SK-N-SH (cell line): ENCODE results near the gene AIFM3. TPM values are rescaled to one million over a fixed set of nuclear protein-coding genes. Genes with fewer than 3 reads are reported as not detected.

Experiments
- CTCF ChIA-PET: fragments of 300-600, 350-600 bp; formaldehyde crosslinking; extraction: SDS; loops from one replicate; lab custom pipeline; 2021; lab: Yijun Ruan, JAX
- POLR2A ChIA-PET: fragments of 350-600 bp; sonication (Branson Sonifier 250); formaldehyde crosslinking; extraction: SDS; loops from one replicate; lab custom pipeline; 2020; ENCODE audit warnings: antibody characterized with exemption, inconsistent platforms; lab: Yijun Ruan, JAX
- DNase-seq: peaks from one replicate; pipeline ENCODE4 v3.0.0; 2012
- H2AFZ ChIP-seq: fragments of 200-600 bp; sonication (generic); 2 replicates; pipeline ENCODE4 v1.8.1; 2016; ENCODE audit warnings: antibody characterized with exemption, mild to moderate bottlenecking, low read depth
- H3F3A ChIP-seq: fragments of 200-600 bp; sonication (generic); replicated peaks from 2 replicates; pipeline ENCODE3; 2016; ENCODE audit warnings: antibody characterized with exemption, mild to moderate bottlenecking; ENCODE audit not compliant: insufficient read depth
- H3K27ac ChIP-seq, 2 experiments: fragments of 200-500 bp in 1 of 2; fragments of 200-600 bp in 1 of 2; sonication (Bioruptor generic) in 1 of 2; sonication (generic), shearing (Covaris generic) in 1 of 2; 2 replicates each; pipeline versions ENCODE4 v1.5.1 to v1.6.1; 2014 to 2016; ENCODE audit warnings: low read depth in 2 of 2, inconsistent platforms in 1 of 2, low read length in 1 of 2, mild to moderate bottlenecking in 1 of 2, mixed read lengths in 1 of 2
- H3K27me3 ChIP-seq: fragments of 200-600 bp; sonication (generic), shearing (Covaris generic); 2 replicates; pipeline ENCODE4 v1.6.1; 2016; ENCODE audit warnings: mixed run types; ENCODE audit not compliant: insufficient read depth
- H3K36me3 ChIP-seq, 2 experiments: fragments of 200-500 bp in 1 of 2; fragments of 200-600 bp in 1 of 2; sonication (Bioruptor generic) in 1 of 2; sonication (generic) in 1 of 2; replicated peaks in 1 of 2; 2 replicates each; pipeline versions ENCODE3 to v1.5.1; 2014 to 2016; ENCODE audit warnings: low read length in 1 of 2, mild to moderate bottlenecking in 1 of 2; ENCODE audit not compliant: insufficient read depth in 2 of 2, control insufficient read depth in 1 of 2
- H3K4me1 ChIP-seq, 2 experiments: fragments of 200-500 bp in 1 of 2; fragments of 200-600 bp in 1 of 2; sonication (Bioruptor generic) in 1 of 2; sonication (generic), shearing (Covaris generic) in 1 of 2; 2 replicates each; pipeline versions ENCODE4 v1.5.1 to v1.6.1; 2014 to 2016; ENCODE audit warnings: low read depth in 1 of 2, low read length in 1 of 2, mixed run types in 1 of 2; ENCODE audit not compliant: insufficient read depth in 2 of 2, control insufficient read depth in 1 of 2
- H3K4me2 ChIP-seq: fragments of 200-600 bp; sonication (generic), shearing (Covaris generic); 2 replicates; pipeline ENCODE4 v1.6.1; 2017; ENCODE audit warnings: mixed run types
- H3K4me3 ChIP-seq, 2 experiments: fragments of 200-500 bp in 1 of 2; fragments of 200-600 bp in 1 of 2; sonication (Bioruptor generic) in 1 of 2; sonication (generic), shearing (Covaris generic) in 1 of 2; 2 replicates each; pipeline versions ENCODE4 v1.5.1 to v1.8.1; 2014 to 2016; ENCODE audit warnings: low read depth in 2 of 2, inconsistent platforms in 1 of 2, low read length in 1 of 2, mild to moderate bottlenecking in 1 of 2, mixed read lengths in 1 of 2, moderate library complexity in 1 of 2
- H3K79me2 ChIP-seq: fragments of 200-600 bp; sonication (generic); 2 replicates; pipeline ENCODE4 v1.8.1; 2017; ENCODE audit warnings: mild to moderate bottlenecking; ENCODE audit not compliant: insufficient read depth
- H3K9ac ChIP-seq: fragments of 200-600 bp; sonication (generic); 2 replicates; pipeline ENCODE4 v1.6.1; 2017; ENCODE audit warnings: mixed run types
- H3K9me2 ChIP-seq: fragments of 200-600 bp; sonication (generic); 2 replicates; pipeline ENCODE4 v1.6.1; 2017; ENCODE audit warnings: mixed run types
- H3K9me3 ChIP-seq: fragments of 200-600 bp; sonication (generic); 2 replicates; pipeline ENCODE4 v1.6.1; 2017; ENCODE audit warnings: mixed run types, mild to moderate bottlenecking, moderate library complexity
- H4K20me1 ChIP-seq: fragments of 200-600 bp; sonication (generic); 2 replicates; pipeline ENCODE4 v1.6.1; 2017; ENCODE audit warnings: mild to moderate bottlenecking, mixed run types; ENCODE audit not compliant: insufficient read depth
- CHD2 ChIP-seq: fragments of 150-350 bp; IDR thresholded peaks from 2 replicates; pipeline ENCODE4 v1.6.1; 2018; ENCODE audit warnings: low read length; ENCODE audit not compliant: partially characterized antibody
- FOSL2 ChIP-seq: IDR thresholded peaks from 2 replicates; pipeline ENCODE4 v1.4.0; 2012; ENCODE audit warnings: low read depth, mild to moderate bottlenecking, moderate library complexity, borderline replicate concordance
- GATA2 ChIP-seq: sonication (generic); formaldehyde crosslinking; IDR thresholded peaks from 2 replicates; pipeline ENCODE4 v1.5.0; 2020; ENCODE audit warnings: mild to moderate bottlenecking, missing genetic modification reagents
- IRF3 ChIP-seq: fragments of 150-350 bp; IDR thresholded peaks from 2 replicates; pipeline ENCODE4 v1.6.1; 2016; ENCODE audit warnings: mild to moderate bottlenecking, low read depth, low read length
- MEF2A ChIP-seq: IDR thresholded peaks from 2 replicates; pipeline ENCODE4 v1.4.0; 2012; ENCODE audit warnings: low read depth, borderline replicate concordance
- NFIC ChIP-seq: IDR thresholded peaks from 2 replicates; pipeline ENCODE4 v1.4.0; 2012; ENCODE audit warnings: borderline replicate concordance
- NRF1 ChIP-seq: IDR thresholded peaks from 2 replicates; pipeline ENCODE4 v1.6.1; 2012; ENCODE audit warnings: low read depth, mild to moderate bottlenecking, low read length
- RAD21 ChIP-seq: IDR thresholded peaks from 2 replicates; pipeline ENCODE4 v1.6.1; 2012; ENCODE audit warnings: mild to moderate bottlenecking, low read length
- RCOR1 ChIP-seq: fragments of 150-350 bp; IDR thresholded peaks from 2 replicates; pipeline ENCODE4 v1.6.1; 2017; ENCODE audit warnings: antibody characterized with exemption, low read length
- RFX5 ChIP-seq: IDR thresholded peaks from 2 replicates; pipeline ENCODE4 v1.6.1; 2012; ENCODE audit warnings: mild to moderate bottlenecking, improper control_type of control experiment, low read length
- RXRA ChIP-seq: IDR thresholded peaks from 2 replicates; pipeline ENCODE4 v1.4.0; 2012; ENCODE audit warnings: low read depth, mild to moderate bottlenecking, borderline replicate concordance
- SMC3 ChIP-seq: IDR thresholded peaks from 2 replicates; pipeline ENCODE4 v1.6.1; 2012; ENCODE audit warnings: low read depth, low read length, improper control_type of control experiment
- TCF12 ChIP-seq: IDR thresholded peaks from 2 replicates; pipeline ENCODE4 v1.4.0; 2012
- TEAD4 ChIP-seq: IDR thresholded peaks from 2 replicates; pipeline ENCODE4 v1.4.0; 2012; ENCODE audit warnings: mild to moderate bottlenecking, borderline replicate concordance; ENCODE audit not compliant: insufficient read depth
- YY1 ChIP-seq: IDR thresholded peaks from 2 replicates; pipeline ENCODE4 v1.4.0; 2012; ENCODE audit warnings: low read depth, mild to moderate bottlenecking
- WGBS: methylation state at CpG from one replicate; pipeline ENCODE4 v1.1.6; 2017; ENCODE audit warnings: low lambda C conversion rate; 5-methylcytosine and 5-hydroxymethylcytosine counted together
- polyA plus RNA-seq, 3 experiments: library from polyadenylated mRNA; depleted of rRNA; stranded (reverse); fragments of >200 nt; gene quantifications; 2 replicates each; pipeline ENCODE4 v1.2.3, GENCODE V29; 2012
- TF ChIP-seq, protein P1 (sequence below): fragments of 150-350 bp; IDR thresholded peaks from 2 replicates; pipeline ENCODE4 v1.6.1; 2017; ENCODE audit warnings: antibody characterized with exemption, low read length, low read depth, borderline replicate concordance
- TF ChIP-seq, protein P2 (sequence below): IDR thresholded peaks from 2 replicates; pipeline ENCODE4 v1.6.1; 2012; ENCODE audit warnings: mild to moderate bottlenecking, low read depth, low read length, moderate library complexity

Gene AIFM3
- polyA plus RNA-seq, 1 of the 3 experiments (the other 2 are of a cell fraction) = 1.7 TPM

GRCh38 chr22:21010426-21011113 lies 43.5 kb downstream of the AIFM3 start:
- peaks cover 0 to 4% of the 10 kb centered on the region in 2 experiments for H3K36me3 ChIP-seq
- H3K9me3 ChIP-seq = no peaks in the 10 kb centered on the region
- ChIA-PET CTCF (interaction anchor here (1.0 to 2.4 kb wide), 2 partner anchors 29 to 125 kb away, joined by 3 to 4 read pairs; partner anchors contain the start of gene LZTR1), POLR2A (interaction anchor here (1.2 kb wide), 1 partner anchor 28 kb away, joined by 3 read pairs; the partner anchor contains the start of gene LZTR1)
- H3K4me2 ChIP-seq = no peak overlapping the region
- 93% methylated on average over 3 of the region's 3 CpGs for WGBS
- H3F3A ChIP-seq = peaks cover 5% of the 10 kb centered on the region
- no peak overlapping the region for H3K4me3 ChIP-seq
- H3K27me3 ChIP-seq = no peaks in the 10 kb centered on the region
- H3K9me2 ChIP-seq = no peaks in the 10 kb centered on the region
- no peak overlapping the region for H2AFZ ChIP-seq
- H4K20me1 ChIP-seq = no peaks in the 10 kb centered on the region
- no peak for DNase-seq
- H3K9ac ChIP-seq = no peak overlapping the region
- H3K4me1 ChIP-seq = peaks cover 11 to 29% of the 10 kb centered on the region in 2 experiments; a peak in 3 of 4 replicates
- TF ChIP-seq NFIC (no peak), TCF12 (no peak), RCOR1 (no peak), TEAD4 (no peak), YY1 (no peak), GATA2 (CRISPR knock-in tag) (no peak), IRF3 (no peak), RFX5 (no peak), NRF1 (no peak), FOSL2 (no peak)
- TF ChIP-seq, protein P1, sequence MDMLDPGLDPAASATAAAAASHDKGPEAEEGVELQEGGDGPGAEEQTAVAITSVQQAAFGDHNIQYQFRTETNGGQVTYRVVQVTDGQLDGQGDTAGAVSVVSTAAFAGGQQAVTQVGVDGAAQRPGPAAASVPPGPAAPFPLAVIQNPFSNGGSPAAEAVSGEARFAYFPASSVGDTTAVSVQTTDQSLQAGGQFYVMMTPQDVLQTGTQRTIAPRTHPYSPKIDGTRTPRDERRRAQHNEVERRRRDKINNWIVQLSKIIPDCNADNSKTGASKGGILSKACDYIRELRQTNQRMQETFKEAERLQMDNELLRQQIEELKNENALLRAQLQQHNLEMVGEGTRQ = no peak
- peaks cover 7% of the 10 kb centered on the region; the same call in 1 of the 2 replicates for H3K79me2 ChIP-seq
- H3K27ac ChIP-seq = no peak overlapping the region

DNA sequence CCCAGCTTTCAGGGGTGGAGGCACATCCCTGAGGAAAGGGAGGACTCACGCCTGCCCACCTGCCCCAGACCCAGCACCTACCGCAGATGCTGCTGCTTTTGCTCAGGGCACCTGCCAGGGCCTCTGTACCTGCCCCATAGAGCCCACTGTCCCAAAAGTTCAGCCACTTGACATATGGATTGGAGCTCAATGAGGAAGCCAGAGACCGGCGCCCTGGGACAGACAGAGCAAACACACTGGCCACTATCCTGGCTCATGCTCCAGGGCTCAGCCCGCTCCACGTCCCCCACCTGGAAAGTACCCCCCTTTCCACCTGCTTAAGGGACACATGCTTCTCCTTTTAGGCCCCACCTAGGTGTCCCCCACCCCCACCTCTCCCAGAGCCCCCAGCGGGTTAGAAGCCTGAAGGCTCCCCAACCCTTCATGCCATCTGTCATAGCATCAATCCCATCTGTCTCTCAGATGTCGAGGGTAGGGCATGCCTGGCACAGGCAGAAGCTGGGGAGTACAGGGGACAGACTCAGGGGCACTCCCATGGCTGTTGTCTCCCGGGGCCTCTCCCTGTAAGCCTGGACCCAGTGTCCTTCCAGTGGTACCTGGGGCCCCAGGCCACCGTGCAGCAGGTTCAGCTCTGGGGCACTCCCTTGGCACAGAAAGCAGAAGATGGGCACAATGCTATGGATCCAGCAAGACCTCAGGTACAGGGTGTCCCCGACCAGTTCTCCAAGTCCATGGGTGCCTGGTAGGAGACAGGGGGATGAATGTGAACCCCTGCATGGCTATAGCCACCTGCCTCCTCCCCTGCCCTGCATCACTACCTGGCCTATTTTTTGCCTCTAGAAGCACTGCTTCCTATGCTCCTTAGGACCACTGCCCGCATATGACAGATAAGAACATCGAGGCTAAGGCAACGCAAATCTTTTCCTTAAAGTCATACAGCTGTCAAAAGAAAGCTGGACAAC lies 45.7 kb downstream of the AIFM3 start:
- peak overlapping the region in 1 of 2 experiments; percentile 43; a peak in 1 of 4 replicates for H3K27ac ChIP-seq
- no peak overlapping the region for H3K9ac ChIP-seq
- H3K4me1 ChIP-seq = peaks cover 15 to 45% of the 10 kb centered on the region in 2 experiments; a peak in 3 of 4 replicates
- CTCF ChIA-PET = interaction anchor here (0.6 to 2.4 kb wide), 7 partner anchors 8 to 208 kb away, joined by 3 to 9 read pairs (median 4); partner anchors contain the start of genes LZTR1 and THAP7
- no peaks in the 10 kb centered on the region for H3K9me2 ChIP-seq
- peaks cover 7% of the 10 kb centered on the region; the same call in 1 of the 2 replicates for H3K79me2 ChIP-seq
- no peaks in the 10 kb centered on the region for H4K20me1 ChIP-seq
- peaks cover 5% of the 10 kb centered on the region for H3F3A ChIP-seq
- POLR2A ChIA-PET = interaction anchor here (4.0 kb wide), 1 partner anchor 10 kb away, joined by 34 read pairs; the partner anchor contains the start of gene THAP7
- peak overlapping the region; percentile 95 for H3K4me2 ChIP-seq
- H3K36me3 ChIP-seq = peaks cover 0 to under 1% of the 10 kb centered on the region in 2 experiments
- no peak for DNase-seq
- no peaks in the 10 kb centered on the region for H3K9me3 ChIP-seq
- WGBS = 62% methylated on average over 11 of the region's 14 CpGs
- H3K4me3 ChIP-seq = peak overlapping the region; percentile 76 to 78; a peak in 3 of 4 replicates
- no peak overlapping the region for H2AFZ ChIP-seq
- no peaks in the 10 kb centered on the region for H3K27me3 ChIP-seq
- TF ChIP-seq IRF3 (no peak), RAD21 (no peak), NRF1 (no peak), RXRA (no peak), SMC3 (no peak), RCOR1 (no peak), MEF2A (no peak), CHD2 (no peak), GATA2 (CRISPR knock-in tag) (no peak)
- TF ChIP-seq, protein P2, sequence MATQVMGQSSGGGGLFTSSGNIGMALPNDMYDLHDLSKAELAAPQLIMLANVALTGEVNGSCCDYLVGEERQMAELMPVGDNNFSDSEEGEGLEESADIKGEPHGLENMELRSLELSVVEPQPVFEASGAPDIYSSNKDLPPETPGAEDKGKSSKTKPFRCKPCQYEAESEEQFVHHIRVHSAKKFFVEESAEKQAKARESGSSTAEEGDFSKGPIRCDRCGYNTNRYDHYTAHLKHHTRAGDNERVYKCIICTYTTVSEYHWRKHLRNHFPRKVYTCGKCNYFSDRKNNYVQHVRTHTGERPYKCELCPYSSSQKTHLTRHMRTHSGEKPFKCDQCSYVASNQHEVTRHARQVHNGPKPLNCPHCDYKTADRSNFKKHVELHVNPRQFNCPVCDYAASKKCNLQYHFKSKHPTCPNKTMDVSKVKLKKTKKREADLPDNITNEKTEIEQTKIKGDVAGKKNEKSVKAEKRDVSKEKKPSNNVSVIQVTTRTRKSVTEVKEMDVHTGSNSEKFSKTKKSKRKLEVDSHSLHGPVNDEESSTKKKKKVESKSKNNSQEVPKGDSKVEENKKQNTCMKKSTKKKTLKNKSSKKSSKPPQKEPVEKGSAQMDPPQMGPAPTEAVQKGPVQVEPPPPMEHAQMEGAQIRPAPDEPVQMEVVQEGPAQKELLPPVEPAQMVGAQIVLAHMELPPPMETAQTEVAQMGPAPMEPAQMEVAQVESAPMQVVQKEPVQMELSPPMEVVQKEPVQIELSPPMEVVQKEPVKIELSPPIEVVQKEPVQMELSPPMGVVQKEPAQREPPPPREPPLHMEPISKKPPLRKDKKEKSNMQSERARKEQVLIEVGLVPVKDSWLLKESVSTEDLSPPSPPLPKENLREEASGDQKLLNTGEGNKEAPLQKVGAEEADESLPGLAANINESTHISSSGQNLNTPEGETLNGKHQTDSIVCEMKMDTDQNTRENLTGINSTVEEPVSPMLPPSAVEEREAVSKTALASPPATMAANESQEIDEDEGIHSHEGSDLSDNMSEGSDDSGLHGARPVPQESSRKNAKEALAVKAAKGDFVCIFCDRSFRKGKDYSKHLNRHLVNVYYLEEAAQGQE = no peak
